ENCODE results near the gene IL1RAPL1. TPM values are rescaled to one million over a fixed set of nuclear protein-coding genes. Genes with fewer than 3 reads are reported as not detected.
"Not testable (repeated sequence)": the region's sequence is repeated elsewhere in the genome, so short reads cannot be mapped to it uniquely, and the experiment has no call there.

The IL1RAPL1 gene
- total RNA-seq, 1 experiment from 2014 or later: 15.5 TPM

- DNase-seq (ENCODE audit: low spot score): no peak
Measured at GRCh38 chrX:28773807-28774206, 186.6 kb downstream of the IL1RAPL1 start.

GRCh38 chrX:28787206-28787605 lies 200.0 kb downstream of the IL1RAPL1 start:
- DNase-seq (ENCODE audit: low spot score): peak; percentile 87

GRCh38 chrX:28800671-28801070 lies 213.4 kb downstream of the IL1RAPL1 start:
- DNase-seq (ENCODE audit: low spot score): not testable (repeated sequence)

GRCh38 chrX:28802625-28803024 lies 215.4 kb downstream of the IL1RAPL1 start:
- no peak for DNase-seq (ENCODE audit: low spot score)

GRCh38 chrX:28835991-28836390 lies 248.7 kb downstream of the IL1RAPL1 start:
- no peak for DNase-seq (ENCODE audit: low spot score)

- DNase-seq (ENCODE audit: low spot score): no peak
Measured at GRCh38 chrX:28843817-28844216, 256.6 kb downstream of the IL1RAPL1 start.

- peak; percentile 66 for DNase-seq (ENCODE audit: low spot score)
Measured at GRCh38 chrX:28847423-28847822, 260.2 kb downstream of the IL1RAPL1 start.

GRCh38 chrX:28848707-28849106 lies 261.5 kb downstream of the IL1RAPL1 start:
- DNase-seq (ENCODE audit: low spot score): no peak

GRCh38 chrX:28850955-28851354 lies 263.7 kb downstream of the IL1RAPL1 start:
- DNase-seq (ENCODE audit: low spot score): no peak

- DNase-seq (ENCODE audit: low spot score): no peak
Measured at GRCh38 chrX:28851871-28852270, 264.6 kb downstream of the IL1RAPL1 start.

- no peak for DNase-seq (ENCODE audit: low spot score)
Measured at GRCh38 chrX:28854637-28855036, 267.4 kb downstream of the IL1RAPL1 start.

- no peak for DNase-seq (ENCODE audit: low spot score)
Measured at GRCh38 chrX:28876408-28876807, 289.2 kb downstream of the IL1RAPL1 start.

GRCh38 chrX:28876901-28877300 lies 289.7 kb downstream of the IL1RAPL1 start:
- no peak for DNase-seq (ENCODE audit: low spot score)

GRCh38 chrX:28880136-28880535 lies 292.9 kb downstream of the IL1RAPL1 start:
- DNase-seq (ENCODE audit: low spot score): no peak

- DNase-seq (ENCODE audit: low spot score): no peak
Measured at GRCh38 chrX:28884823-28885222, 297.6 kb downstream of the IL1RAPL1 start.

- DNase-seq (ENCODE audit: low spot score): peak; percentile 11
Measured at GRCh38 chrX:28888416-28888815, 301.2 kb downstream of the IL1RAPL1 start.

- DNase-seq (ENCODE audit: low spot score): no peak
Measured at GRCh38 chrX:28889591-28890090, 302.4 kb downstream of the IL1RAPL1 start.

GRCh38 chrX:28901637-28902036 lies 314.4 kb downstream of the IL1RAPL1 start:
- peak; percentile 66 for DNase-seq (ENCODE audit: low spot score)

GRCh38 chrX:28910487-28910886 lies 323.2 kb downstream of the IL1RAPL1 start:
- peak; percentile 22 for DNase-seq (ENCODE audit: low spot score)

GRCh38 chrX:28920153-28920943 lies 333.1 kb downstream of the IL1RAPL1 start:
- DNase-seq (ENCODE audit: low spot score): peak; percentile 4

- DNase-seq (ENCODE audit: low spot score): no peak
Measured at GRCh38 chrX:28922106-28922505, 334.9 kb downstream of the IL1RAPL1 start.

GRCh38 chrX:28946846-28947245 lies 359.6 kb downstream of the IL1RAPL1 start:
- DNase-seq (ENCODE audit: low spot score): peak; percentile 0

GRCh38 chrX:28960063-28960462 lies 372.8 kb downstream of the IL1RAPL1 start:
- no peak for DNase-seq (ENCODE audit: low spot score)

- DNase-seq (ENCODE audit: low spot score): no peak
Measured at GRCh38 chrX:28966331-28966730, 379.1 kb downstream of the IL1RAPL1 start.
